NCI-H345 (cell line): ENCODE results near the gene PLEKHJ1.
"Not testable (repeated sequence)": the region's sequence is repeated elsewhere in the genome, so short reads cannot be mapped to it uniquely, and the experiment has no call there.

Source experiments
- DNase-seq: peaks from one replicate; lab custom pipeline; 2025; lab: John Stamatoyannopoulos, UW

PLEKHJ1 gene, protein sequence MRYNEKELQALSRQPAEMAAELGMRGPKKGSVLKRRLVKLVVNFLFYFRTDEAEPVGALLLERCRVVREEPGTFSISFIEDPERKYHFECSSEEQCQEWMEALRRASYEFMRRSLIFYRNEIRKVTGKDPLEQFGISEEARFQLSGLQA

DNA sequence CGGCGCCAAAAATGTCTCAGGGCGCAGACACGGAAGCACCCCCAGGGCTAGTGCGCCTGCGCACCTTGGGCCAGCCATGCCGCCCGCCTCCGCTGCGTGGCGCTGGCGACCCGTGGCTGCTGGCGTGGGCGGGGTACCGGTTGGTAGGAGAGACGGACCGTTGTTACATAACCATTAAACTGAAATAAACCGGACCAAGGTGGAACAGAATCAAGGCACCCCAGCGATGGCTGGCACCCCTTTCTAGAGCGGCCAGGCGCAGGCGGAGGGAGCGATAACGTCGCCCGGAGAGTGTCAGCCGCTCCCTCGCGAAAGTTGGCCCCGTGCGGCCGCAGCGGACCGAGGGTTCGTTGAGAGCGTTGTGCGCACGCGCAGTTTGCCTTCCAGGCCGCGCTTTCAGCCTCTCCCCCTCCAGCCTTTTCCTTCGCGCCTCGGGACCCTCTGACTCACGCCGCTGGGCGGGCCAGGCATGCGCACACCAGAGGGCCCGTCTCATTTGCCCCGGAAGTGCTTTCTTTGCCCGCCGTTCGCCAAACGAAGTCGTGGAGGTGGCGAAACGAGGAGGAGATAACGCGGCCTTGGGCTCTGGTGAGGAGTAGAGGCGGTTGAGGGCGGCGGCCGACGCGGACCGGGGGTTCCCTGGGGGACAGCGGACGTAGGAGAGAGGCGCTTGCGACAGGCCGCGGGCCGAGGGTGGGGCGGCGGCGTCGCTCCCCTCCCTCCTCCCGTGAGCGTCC is at the start of gene PLEKHJ1, which contains the start of gene SF3A2:
TSS of gene PLEKHJ1 (minus strand) at position 16 of the 737 bp plus-strand sequence. CDS start 81 bp downstream, outside the sequence.
TSS of gene SF3A2 (plus strand) at position 511 of the 737 bp plus-strand sequence. CDS start 6,595 bp downstream, outside the sequence.
- peak; percentile 98 for DNase-seq

DNA sequence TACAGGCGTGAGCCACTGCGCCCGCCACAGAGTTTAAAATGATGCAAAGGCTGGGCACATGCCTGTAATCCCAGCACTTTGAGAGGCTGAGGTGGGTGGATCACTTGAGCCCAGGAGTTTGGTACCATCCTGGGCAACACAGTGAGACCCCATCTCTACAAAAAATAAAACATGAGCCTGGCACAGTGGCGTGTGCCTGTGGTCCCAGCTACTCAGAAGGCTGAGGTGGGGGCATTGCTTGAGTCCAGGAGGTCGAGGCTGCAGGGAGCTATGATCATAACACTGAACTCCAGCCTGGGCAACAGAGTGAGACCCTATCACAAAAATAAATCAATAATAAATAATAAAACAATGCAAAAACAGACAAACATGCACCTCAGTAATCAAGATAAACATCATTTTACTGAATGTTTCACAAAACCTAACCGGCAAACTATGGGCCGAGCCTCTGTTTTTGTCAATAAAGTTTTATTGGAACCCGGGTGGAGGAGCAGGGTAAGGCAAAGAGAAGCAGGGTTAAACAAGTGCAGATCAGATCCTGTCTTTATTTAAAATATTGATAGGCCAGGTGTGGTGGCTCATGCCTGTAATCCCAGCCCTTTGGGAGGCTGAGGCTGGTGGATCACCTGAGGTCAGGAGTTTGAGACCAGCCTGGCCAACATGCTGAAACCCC is 47.8 kb upstream of the PLEKHJ1 start:
- DNase-seq, result no peak

DNA sequence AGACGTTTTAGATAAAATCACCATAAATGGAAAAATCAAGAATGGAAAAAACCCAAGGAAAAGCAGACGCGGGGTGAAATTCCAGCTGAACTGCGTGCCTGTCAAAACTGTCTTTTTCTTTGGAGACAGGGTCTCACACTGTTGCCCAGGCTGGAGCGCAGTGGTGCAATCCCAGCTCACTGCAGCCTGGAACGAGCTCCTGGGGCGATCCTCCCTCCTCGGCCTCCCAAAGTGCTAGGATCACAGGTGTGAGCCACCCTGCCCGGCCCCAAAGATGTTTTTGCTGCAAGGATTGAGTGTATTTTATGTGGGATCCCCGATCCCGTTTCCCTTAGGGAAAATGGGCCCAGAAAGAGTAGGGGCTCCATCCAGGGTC is 46.7 kb upstream of the PLEKHJ1 start:
- DNase-seq, result no peak

DNA sequence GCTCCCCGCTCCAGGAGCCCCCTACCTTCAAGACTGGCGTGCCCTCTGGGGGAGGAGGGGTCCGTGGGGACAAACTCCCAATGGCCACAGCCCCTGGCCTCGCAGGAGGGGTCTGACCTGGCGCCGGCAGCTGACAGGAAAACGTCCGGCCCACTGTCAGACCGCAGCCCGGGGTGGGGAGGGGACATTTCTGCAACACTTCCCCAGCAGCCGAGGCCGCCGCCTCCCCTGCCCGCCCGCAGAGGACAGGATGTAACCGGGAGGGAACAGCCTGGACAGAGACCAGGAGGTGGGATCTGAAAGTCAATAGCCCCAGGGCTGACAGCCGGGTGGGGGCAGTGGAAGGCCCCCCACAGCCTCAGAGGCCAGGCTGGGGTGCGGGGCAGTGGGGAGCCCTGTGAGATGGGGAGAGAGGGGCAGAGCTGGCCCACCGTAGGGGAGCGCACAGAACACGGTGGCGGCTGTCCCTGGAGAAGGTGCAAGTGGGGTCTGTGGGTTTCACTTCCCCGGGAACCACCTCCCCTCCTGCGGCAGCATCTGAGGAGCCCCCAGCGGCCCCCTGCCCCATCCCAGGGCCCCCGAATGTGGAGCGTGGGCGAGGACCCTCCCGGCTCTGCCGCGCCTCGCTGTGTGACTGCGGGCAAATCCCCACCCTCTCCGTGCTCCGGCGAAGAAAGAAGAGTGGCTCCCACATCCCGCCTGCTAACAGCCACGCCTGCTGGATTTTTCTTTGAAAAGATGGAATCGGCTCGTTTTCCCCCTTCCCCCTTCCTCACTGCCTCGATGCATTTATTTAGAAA is 46.1 kb upstream of the PLEKHJ1 start, which contains the start of gene PEAK3:
TSS of gene PEAK3 (minus strand) at position 114 of the 800 bp plus-strand sequence. CDS start 1,244 bp downstream, outside the sequence.
- no peak for DNase-seq

DNA sequence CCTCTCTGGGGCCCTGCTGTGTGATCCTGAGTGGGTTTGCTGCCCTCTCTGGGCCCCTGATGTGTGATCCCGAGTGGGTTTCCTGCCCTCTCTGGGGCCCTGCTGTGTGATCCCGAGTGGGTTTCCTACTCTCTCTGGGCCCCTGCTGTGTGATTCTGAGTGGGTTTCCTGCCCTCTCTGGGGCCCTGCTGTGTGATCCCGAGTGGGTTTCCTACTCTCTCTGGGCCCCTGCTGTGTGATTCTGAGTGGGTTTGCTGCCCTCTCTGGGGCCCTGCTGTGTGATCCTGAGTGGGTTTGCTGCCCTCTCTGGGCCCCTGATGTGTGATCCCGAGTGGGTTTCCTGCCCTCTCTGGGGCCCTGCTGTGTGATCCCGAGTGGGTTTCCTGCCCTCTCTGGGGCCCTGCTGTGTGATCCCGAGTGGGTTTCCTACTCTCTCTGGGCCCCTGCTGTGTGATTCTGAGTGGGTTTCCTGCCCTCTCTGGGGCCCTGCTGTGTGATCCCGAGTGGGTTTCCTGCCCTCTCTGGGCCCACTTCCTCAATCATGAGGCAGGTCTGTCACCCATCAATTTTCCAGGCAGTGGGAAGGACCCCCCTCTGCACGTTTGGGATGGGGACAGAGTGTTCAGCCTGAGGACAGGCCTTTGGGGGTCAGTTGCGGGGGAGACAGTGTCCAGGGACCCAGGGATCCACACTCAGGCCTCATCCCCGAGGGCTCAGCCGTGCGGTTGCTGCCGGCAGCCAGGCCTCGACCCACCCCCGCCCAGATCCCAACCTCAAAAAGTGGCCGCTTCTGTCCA is 45.3 kb upstream of the PLEKHJ1 start:
- not testable (repeated sequence) for DNase-seq

DNA sequence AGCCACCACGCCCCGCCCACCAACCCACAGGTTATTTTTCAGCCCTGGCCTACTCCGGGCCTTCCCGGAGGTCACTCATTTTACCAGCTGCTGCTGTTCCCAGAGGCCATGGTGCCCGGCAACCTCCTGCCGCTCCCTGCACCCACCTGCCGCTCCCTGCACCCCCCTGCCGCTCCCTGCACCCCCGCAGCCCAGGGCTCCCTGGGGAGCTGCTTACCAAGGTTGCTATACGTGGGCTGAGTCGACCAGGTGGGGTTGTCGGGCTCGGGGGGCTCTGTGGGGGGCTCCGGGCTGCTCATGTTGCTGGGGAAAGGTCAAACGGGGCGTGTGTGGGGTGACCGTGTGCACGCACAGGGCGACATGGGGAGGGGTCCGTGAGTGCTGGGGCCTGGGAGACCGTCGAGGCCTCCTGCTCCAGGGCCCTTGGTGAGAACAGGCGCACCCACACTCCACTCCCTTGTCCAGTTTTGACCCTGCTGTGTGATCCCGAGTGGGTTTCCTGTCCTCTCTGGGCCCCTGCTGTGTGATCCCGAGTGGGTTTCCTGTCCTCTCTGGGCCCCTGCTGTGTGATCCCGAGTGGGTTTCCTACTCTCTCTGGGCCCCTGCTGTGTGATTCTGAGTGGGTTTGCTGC is 44.6 kb upstream of the PLEKHJ1 start:
- no peak for DNase-seq

DNA sequence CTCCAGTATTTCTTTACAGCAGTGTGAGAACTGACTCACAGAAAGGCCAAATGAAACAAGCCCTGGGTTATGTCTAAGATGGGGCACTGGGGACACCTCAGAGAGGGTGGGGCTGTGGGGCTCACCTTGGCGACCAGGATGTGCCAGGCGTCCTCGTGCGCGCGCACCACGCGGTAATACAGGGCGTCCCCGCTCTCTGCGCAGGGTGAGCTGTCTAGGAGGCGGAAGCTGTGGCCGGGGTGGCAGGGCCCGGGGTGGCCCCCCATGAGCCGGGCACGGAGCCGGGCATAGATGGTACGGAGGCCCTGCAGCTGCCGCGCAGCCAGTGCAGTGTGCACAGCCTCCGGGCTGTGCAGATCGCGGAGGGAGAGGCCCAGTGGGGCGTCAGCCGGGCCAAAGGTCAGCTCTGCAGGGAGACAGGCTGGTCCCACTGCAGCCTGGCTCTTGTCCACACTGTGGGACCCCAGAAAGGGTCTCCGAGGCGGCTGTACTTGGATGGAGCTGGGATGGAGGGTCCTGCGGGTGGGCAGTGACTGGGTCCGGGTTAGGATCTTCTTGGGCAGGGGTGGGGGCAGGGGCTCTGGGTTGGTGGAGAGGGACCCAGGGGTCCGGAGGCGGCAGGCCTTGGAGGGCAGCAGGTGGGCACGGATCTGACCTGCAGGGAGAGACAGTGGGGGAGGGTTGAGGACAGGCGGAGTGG is 42.5 kb upstream of the PLEKHJ1 start:
- DNase-seq, result no peak

DNA sequence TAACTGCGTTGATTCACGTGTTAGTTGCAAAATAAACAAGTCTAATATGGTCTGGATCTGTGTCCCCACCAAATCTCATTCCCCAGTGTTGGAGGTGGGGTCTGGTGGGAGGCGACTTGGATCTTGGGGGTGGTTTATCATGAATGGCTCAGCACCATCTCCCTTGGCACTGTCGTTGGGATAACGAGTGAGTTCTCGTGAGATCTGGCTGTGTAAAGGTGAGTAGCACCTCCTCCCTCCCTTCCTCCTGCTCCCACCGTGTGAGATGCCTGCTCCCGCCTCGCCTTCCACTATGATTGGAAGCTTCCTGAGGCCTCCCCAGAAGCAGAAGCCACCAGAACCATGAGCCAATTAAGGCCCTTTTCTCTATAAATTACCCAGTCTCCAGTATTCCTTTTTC is 41.0 kb upstream of the PLEKHJ1 start:
- DNase-seq, result no peak

DNA sequence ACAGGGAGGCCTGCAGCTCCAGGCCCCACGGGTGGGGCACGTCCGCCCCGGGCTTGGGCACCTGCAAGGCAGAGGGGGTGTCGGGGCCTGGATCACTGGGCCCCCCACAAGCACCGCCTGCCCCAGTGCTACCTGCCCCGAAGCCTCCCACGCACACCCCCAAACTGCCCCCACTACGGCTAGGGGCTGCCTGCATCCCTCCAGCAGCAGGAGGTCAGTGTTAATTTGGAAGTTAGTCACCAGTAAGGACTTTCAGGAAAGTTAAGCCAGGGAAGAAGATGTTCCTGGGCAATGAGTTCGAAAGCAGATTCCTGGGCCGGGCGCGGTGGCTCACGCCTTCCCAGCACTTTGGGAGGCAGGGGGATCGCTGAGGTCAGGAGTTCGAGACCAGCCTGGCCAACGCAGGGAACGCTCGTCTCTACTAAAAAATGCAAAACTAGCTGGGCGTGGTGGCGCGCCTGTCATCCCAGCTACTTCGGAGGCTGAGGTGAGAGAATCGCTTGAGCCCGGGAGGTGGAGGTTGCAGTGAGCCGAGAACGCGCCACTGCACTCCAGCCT is 40.4 kb upstream of the PLEKHJ1 start:
- no peak for DNase-seq

DNA sequence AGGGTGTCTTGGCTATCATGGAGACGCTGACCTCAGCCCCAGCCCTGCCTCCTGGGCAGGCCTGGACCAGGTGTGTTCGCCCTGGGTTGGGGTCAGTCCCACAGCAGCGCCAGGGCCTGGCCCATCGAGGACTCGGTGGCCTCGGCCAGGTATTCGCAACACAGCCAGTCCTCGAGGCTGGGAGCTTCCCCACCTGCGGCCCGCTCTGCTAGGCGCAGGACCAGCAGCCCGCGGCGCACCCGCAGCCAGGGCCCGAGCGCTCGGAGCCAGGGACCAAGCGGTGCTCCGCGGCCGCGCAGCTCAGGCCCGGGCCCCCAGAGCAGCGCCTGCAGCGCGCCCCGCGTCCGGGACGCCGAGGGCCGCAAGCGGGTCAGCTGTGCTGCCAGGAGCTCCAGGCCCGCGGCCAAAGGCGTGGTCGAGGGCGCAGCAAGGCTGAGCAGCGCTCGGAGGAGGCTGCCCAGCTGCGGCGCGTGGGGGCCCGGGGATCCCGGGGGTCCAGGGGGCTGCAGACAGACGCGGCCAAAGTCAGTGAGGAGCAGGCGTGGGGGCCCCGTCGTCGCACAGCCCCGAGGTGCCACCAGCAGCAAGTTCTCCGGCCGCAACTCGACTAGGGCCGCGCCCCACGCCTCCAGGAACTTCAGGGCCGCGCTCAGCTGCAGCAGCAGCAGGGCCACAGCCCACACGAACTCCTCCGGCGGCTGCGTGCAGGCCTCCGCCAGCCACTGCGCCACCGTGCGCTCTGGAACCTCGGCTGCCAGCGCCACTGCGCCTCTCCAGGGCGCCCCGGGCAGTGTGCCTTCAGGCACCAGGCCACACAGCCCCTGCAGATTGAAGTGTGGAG is 39.7 kb upstream of the PLEKHJ1 start:
- no peak for DNase-seq

DNA sequence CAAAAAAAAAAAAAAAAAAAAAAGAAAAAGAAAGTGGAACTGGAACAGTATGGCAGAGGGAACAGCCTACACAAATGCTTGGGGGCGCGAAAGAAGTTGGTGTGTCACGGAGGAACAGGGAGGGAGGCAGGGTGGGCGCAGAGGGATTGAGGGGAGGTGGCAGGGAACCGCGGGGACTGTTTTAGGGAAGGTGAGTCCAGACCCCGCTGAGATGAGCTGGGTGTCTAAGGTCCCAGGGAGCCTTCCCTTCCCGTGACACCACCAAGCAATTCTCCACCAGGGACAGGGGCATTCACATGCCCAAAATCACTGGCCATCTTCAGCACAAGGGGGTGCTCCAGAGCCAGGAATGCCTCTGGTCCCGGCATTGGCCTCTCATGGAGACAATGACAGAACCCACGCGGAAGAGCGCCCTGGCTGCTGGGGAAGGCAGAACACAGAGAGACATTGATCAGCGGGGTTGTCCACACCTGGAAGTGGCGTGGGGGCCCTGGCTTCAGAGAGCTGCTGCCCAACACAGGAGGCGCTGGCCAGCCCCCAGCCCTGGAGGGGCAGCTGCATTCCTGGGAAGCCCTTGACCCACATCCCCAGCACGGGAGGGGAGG is 38.9 kb upstream of the PLEKHJ1 start:
- DNase-seq, result peak; percentile 59

DNA sequence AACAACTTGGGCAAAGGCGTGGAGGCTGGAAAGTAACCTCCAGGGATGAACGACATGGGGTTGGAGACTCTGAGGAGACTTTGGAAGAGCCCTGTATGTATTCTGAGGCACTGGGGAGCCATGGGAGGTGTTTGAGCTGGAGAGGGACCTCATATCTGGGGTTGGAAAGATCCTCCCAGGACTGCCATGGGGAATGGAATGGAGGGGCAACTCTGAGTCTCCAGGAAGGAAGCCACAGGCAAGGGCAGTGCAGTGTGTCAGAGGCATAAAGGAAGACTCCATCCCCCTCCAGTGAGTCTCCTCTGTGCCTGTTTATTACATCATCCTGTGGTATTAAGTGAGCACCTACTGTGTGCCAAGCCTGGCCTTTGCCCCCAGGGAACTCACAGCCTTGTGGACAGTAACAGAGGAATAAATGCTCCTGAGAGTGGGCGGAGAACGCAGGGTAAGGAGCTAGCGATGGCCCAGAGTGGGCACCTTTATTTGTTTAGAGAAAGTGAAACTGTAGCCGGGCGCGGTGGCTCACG is 38.1 kb upstream of the PLEKHJ1 start:
- DNase-seq, result no peak

DNA sequence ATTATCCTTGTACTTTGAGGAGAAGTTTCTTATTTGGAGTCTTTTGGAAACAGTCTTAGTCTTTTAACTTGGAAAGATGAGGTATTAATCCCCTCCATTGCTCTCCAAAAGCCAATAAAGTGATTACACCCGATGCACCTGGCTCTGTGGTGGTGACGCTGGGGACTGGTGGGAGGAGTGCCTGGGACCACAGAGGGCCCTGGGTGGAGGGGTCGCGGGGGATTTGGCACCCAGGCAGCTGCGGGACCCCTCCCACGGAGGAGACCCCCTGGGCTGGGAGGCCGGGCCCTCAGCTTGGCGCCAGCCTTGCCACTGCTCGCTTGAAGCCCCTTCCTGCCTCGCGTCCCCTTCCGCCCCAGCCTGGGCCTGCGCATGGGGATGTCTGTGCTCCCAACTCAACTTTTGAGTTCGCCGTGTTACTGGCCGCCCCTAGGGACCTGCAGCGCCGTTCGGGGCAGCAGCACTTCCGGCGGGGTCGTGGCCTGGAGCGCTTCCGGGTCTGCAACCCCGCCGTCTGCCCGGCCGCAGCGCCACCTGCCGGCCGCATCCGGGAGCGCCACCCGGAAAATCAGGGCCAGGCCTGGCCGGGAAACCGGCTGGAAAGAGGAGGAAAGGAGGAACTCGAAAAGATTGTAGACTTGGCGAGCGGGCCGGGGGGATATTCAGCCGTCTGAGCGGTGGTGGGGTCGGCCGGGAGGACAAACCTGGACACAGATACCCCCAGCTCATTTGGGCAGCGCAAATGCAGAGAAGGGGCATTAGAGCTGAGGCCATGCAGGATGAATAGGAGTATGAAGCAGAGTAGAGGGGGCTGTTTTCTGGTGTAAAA is 37.4 kb upstream of the PLEKHJ1 start:
- peak; percentile 81 for DNase-seq

DNA sequence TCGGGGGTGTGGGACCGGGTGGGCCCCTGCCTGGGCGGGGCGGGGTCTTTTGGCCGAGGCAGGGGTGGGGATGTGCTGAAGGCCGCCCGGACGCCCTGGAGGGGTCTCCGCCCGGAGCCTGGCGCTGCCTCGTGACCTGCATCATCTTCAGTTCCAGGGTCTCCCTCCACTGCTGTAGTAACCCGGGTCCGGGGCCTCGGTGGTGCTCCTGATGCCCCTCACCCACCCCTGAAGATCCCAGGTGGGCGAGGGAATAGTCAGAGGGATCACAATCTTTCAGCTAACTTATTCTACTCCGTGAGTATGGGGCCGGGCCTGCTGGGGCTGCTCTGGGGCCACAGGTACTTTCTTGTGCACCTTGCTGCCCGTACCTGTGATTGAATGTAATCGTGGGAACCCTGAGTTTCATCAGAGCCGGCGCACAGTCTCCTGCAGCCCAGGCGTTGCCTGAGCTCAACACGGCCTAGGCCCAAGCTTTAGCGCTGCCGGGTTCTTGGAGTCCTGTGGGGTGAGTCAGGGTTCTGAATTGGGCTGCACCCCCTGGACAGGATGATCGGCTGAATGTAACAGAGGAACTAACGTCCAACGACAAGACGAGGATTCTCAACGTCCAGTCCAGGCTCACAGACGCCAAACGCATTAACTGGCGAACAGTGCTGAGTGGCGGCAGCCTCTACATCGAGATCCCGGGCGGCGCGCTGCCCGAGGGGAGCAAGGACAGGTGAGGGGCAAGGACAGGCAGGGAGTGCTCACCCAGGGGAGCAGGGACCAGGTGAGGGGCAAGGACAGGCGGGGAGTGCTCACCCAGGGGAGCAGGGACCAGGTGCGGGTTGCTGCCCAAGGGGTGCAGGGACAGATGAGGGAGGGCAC is 35.3 kb upstream of the PLEKHJ1 start:
- DNase-seq, result no peak

DNA sequence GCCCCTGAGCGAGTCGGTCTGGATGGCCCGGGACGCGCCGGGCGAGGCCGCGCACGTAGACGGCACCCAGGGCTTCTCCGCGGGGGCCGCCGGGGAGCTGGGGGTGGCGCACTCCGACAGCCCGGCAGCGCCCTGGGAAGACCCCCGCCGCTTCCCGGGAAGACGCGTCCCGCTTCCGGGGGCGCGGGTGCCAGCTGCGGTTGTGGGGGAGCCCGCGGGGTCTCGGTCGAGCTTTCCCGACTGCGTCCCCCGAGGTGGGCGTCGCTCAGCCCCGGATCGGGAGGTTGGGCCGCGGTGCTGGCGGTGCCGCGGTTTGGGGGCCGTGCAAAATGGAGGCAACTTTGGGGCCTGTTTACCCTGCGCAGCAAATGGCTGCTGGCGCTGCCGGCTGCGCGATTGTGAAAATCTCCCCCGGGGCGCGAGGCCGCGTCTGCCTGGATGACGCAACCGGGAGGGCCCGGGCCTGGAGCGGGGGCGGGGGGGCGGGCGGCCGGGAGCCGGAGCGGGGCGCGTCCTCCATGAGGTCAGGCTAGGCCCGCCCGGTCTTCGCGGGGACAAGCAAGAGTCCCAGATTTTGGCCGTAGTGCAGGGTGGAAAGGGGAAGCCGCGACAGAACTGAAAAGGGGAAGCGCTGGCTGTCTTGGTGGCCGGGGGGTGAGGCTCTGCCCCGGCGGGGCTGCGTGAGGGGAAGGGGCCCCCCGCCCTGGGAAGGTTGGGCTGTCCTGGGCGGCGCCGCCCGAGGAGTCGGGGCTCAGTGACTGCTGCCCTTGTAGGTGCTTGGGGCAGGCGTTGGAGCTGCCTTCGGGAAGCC is 34.5 kb upstream of the PLEKHJ1 start:
- DNase-seq, result peak; percentile 71

DNA sequence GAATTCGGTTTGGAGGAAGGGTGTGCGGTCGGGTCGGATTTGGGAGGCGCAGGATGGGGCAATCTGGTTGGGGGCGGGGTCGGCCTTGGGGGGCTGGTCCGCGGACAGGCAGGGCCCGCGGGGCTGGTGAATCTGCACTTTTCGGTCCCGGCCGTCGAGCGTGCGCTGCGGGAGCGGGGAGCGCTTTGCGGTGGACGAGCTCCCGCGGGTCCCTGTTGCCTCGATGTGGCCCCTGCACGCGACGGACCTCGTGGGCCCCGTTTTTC is 34.0 kb upstream of the PLEKHJ1 start:
- no peak for DNase-seq
